HUDEP-2 (cell line): ENCODE measurements around the gene KIF5B.
"Not testable (repeated sequence)": the region's sequence is repeated elsewhere in the genome, so short reads cannot be mapped to it uniquely, and the experiment has no call there.

Source experiments
- DNase-seq, 76 experiments: peaks; one replicate each; lab custom pipeline; 2025; ENCODE audit not compliant: unreplicated experiment in 76 of 76; lab: John Stamatoyannopoulos, UW

The KIF5B gene

GRCh38 chr10:32056136-32057035 is at the start of gene KIF5B:
TSS of gene KIF5B (minus strand) at chr10:32056425. CDS start at chr10:32055973, 452 bp downstream.
- DNase-seq, result peak in 72 of 76 experiments; percentile 16 to 87 (median 75)

- no peak for DNase-seq
These were observed 49.7 kb upstream of the KIF5B start for GRCh38 chr10:32105782-32106382.

- no peak for DNase-seq
These were observed 48.6 kb upstream of the KIF5B start for GRCh38 chr10:32104622-32105509.

GRCh38 chr10:32104181-32104580 is 48.0 kb upstream of the KIF5B start:
- no peak for DNase-seq

- no peak for DNase-seq
These were observed 47.5 kb upstream of the KIF5B start for GRCh38 chr10:32103721-32104120.

GRCh38 chr10:32098566-32099259 is 42.5 kb upstream of the KIF5B start:
- DNase-seq, result not testable (repeated sequence)

- DNase-seq, result no peak
These were observed 39.0 kb upstream of the KIF5B start for GRCh38 chr10:32095116-32095733.

GRCh38 chr10:32093650-32094049 is 37.4 kb upstream of the KIF5B start:
- no peak for DNase-seq

- DNase-seq, result no peak
These were observed 34.8 kb upstream of the KIF5B start for GRCh38 chr10:32091046-32091445.

- DNase-seq, result no peak
These were observed 28.1 kb upstream of the KIF5B start for GRCh38 chr10:32084185-32084851.

- DNase-seq, result no peak
These were observed 21.8 kb upstream of the KIF5B start for GRCh38 chr10:32077896-32078485.

GRCh38 chr10:32073659-32074058 is 17.4 kb upstream of the KIF5B start:
- no peak for DNase-seq

GRCh38 chr10:32073128-32073527 is 16.9 kb upstream of the KIF5B start:
- DNase-seq, result no peak

- DNase-seq, result no peak
These were observed 16.0 kb upstream of the KIF5B start for GRCh38 chr10:32072025-32072800.

- DNase-seq, result no peak
These were observed 14.4 kb upstream of the KIF5B start for GRCh38 chr10:32070645-32071044.

- no peak for DNase-seq
These were observed 12.3 kb upstream of the KIF5B start for GRCh38 chr10:32068569-32068968.

- not testable (repeated sequence) for DNase-seq
These were observed 11.7 kb upstream of the KIF5B start for GRCh38 chr10:32067931-32068330.

GRCh38 chr10:32065856-32066255 is 9.6 kb upstream of the KIF5B start:
- no peak for DNase-seq
